Activated naive CD4-positive, alpha-beta T cell treated with anti-CD3 and anti-CD28 coated beads, Interleukin-2, amount 50 U/mL, for 72 hours (primary cell): ENCODE results near the gene TIRAP. TPM values are rescaled to one million over a fixed set of nuclear protein-coding genes. Genes with fewer than 3 reads are reported as not detected.

Experiments
- total RNA-seq, 2 donors: library from RNA; stranded (reverse); gene quantifications; one replicate each; pipeline ENCODE4 v1.2.3, GENCODE V29; 2022

Gene TIRAP
- total RNA-seq, 2 donors from 2014 or later, result 2.8 to 7.4 TPM

Other genes with a start within 250 kb of the TIRAP start
- 1 to 10 TPM; 2.8 to 6.9 TPM for gene CDON, start 220.2 kb upstream of the TIRAP start, total RNA-seq
- gene RPUSD4, start 71.4 kb upstream of the TIRAP start, total RNA-seq, result 10 to 100 TPM; 45.6 to 48.4 TPM
- 10 to 100 TPM in 1 of 2 donors, 1 to 10 TPM in 1; 6.1 to 15.6 TPM for gene FAM118B, start 71.3 kb upstream of the TIRAP start, total RNA-seq
- gene SRPRA, start 14.2 kb upstream of the TIRAP start, total RNA-seq, result 100 to 1,000 TPM; 106 to 159 TPM
- 10 to 100 TPM; 57.7 to 61.1 TPM for gene FOXRED1, start 13.9 kb upstream of the TIRAP start, total RNA-seq
- 10 to 100 TPM; 28.1 to 40.2 TPM for gene DCPS, start 21.0 kb downstream of the TIRAP start, total RNA-seq
- gene ST3GAL4, start 72.6 kb downstream of the TIRAP start, total RNA-seq, result 10 to 100 TPM in 1 of 2 donors, 1 to 10 TPM in 1; 7.2 to 10.5 TPM